K562 (cell line): Measurements from ENCODE around the gene MRPS15. TPM values are rescaled to one million over a fixed set of nuclear protein-coding genes. Genes with fewer than 3 reads are reported as not detected.

Source experiments
- ATAC-seq: fragments of 200-7000 bp; cut with Tn5 transposase; 3 replicates; pipeline ENCODE4 v1.9.1; 2020; ENCODE audit warnings: moderate library complexity
- BruUV-seq: library from RNA; stranded (reverse); fragments of 400-500 nt; replicated peaks from 2 replicates; lab custom pipeline; 2021; lab: Mats Ljungman, UMichigan
- CTCF ChIA-PET: fragments of 300-600 bp; formaldehyde crosslinking; extraction: SDS; loops from one replicate; lab custom pipeline; 2021; ENCODE audit warnings: low intra/inter-chr PET ratio; lab: Yijun Ruan, JAX
- POLR2A ChIA-PET: fragments of 300-600, 350-650 bp; sonication (Branson Sonifier 250); formaldehyde crosslinking; extraction: SDS; loops from one replicate; lab custom pipeline; 2021; ENCODE audit warnings: antibody characterized with exemption, inconsistent platforms; lab: Yijun Ruan, JAX
- DNase-seq, 4 experiments: peaks; one replicate each; pipeline versions ENCODE4 v3.0.0 to v3.0.0-alpha.2; 2011 to 2018; ENCODE audit warnings: low spot score in 3 of 4, mixed read lengths in 3 of 4; ENCODE audit errors: extremely low read depth in 1 of 4
- FAIRE-seq: peaks from 2 replicates; lab custom pipeline; 2011; peaks lifted over from hg19 to GRCh38; lab: Jason Lieb, UNC
- H2AFZ ChIP-seq: 2 replicates; pipeline ENCODE4 v1.6.0; 2011; ENCODE audit warnings: low read depth, low read length, control low read depth, inconsistent platforms
- H3K27ac ChIP-seq: fragments of 200-600 bp; 3 replicates; pipeline ENCODE4 v1.8.0; 2011; ENCODE audit warnings: low read depth, mild to moderate bottlenecking, control low read depth, inconsistent platforms, low read length, moderate library complexity, mixed read lengths; ENCODE audit errors: extremely low read depth
- H3K27me3 ChIP-seq, 2 experiments: fragments of 300-600 bp in 1 of 2; 2 replicates in 1 of 2; 3 replicates in 1 of 2; pipeline versions ENCODE4 v1.6.0 to v1.8.0; 2011; ENCODE audit warnings: inconsistent platforms in 2 of 2, low read length in 2 of 2, mild to moderate bottlenecking in 1 of 2, mixed read lengths in 1 of 2, moderate library complexity in 1 of 2; ENCODE audit not compliant: control insufficient read depth in 2 of 2, insufficient read depth in 2 of 2
- H3K36me3 ChIP-seq: fragments of 300-600 bp; 3 replicates; pipeline ENCODE4 v1.8.0; 2011; ENCODE audit warnings: mild to moderate bottlenecking, low read length, inconsistent platforms; ENCODE audit not compliant: control insufficient read depth, insufficient read depth
- H3K4me1 ChIP-seq, 2 experiments: fragments of 200-600 bp in 1 of 2; replicated peaks in 1 of 2; 2 replicates in 1 of 2; 3 replicates in 1 of 2; pipeline versions ENCODE4 v1.5.1 to v1.8.0; 2011; ENCODE audit warnings: inconsistent platforms in 2 of 2, low read length in 2 of 2, mild to moderate bottlenecking in 1 of 2, mixed read lengths in 1 of 2, moderate library complexity in 1 of 2; ENCODE audit not compliant: control insufficient read depth in 2 of 2, insufficient read depth in 2 of 2
- H3K4me2 ChIP-seq: 2 replicates; pipeline ENCODE4 v1.6.1; 2011; ENCODE audit warnings: low read length, control low read depth, inconsistent platforms, mixed read lengths; ENCODE audit not compliant: insufficient read depth
- H3K4me3 ChIP-seq: fragments of 200-600 bp; sonication (generic), shearing (Covaris generic); 2 replicates; pipeline ENCODE4 v1.5.1; 2016; ENCODE audit warnings: control low read depth, inconsistent platforms
- H3K79me2 ChIP-seq: fragments of 200-600 bp; 3 replicates; pipeline ENCODE4 v1.8.0; 2011; ENCODE audit warnings: low read length, inconsistent platforms; ENCODE audit not compliant: control insufficient read depth, insufficient read depth
- H3K9ac ChIP-seq, 2 experiments: 2 replicates each; pipeline versions ENCODE4 v1.6.0 to v1.6.1; 2011; ENCODE audit warnings: low read depth in 2 of 2, low read length in 2 of 2, control low read depth in 1 of 2, inconsistent platforms in 1 of 2, mild to moderate bottlenecking in 1 of 2, mixed read lengths in 1 of 2; ENCODE audit not compliant: insufficient read depth in 1 of 2
- H3K9me1 ChIP-seq: one replicate; pipeline ENCODE4 v1.6.0; 2011; ENCODE audit warnings: inconsistent platforms, mild to moderate bottlenecking, low read length, moderate library complexity; ENCODE audit not compliant: control insufficient read depth, insufficient read depth
- H3K9me3 ChIP-seq: replicated peaks from 2 replicates; pipeline ENCODE4 v1.5.1; 2011; ENCODE audit warnings: low read depth, low read length, inconsistent platforms; ENCODE audit not compliant: control insufficient read depth, insufficient read depth
- H4K20me1 ChIP-seq: replicated peaks from 2 replicates; pipeline ENCODE4 v1.6.1; 2011; ENCODE audit warnings: low read length, inconsistent platforms, mixed read lengths; ENCODE audit not compliant: control insufficient read depth, insufficient read depth
- ADNP ChIP-seq: fragments of 200-800 bp; sonication (Bioruptor generic); IDR thresholded peaks from 2 replicates; pipeline ENCODE4 v1.6.1; 2016; ENCODE audit warnings: missing genetic modification characterization, missing compliant biosample characterization
- BRD9 ChIP-seq: fragments of 450-650 bp; IDR thresholded peaks from 2 replicates; pipeline ENCODE4 v1.6.1; 2018; ENCODE audit warnings: low read depth; ENCODE audit not compliant: partially characterized antibody
- FOXK2 ChIP-seq, 2 experiments: fragments of 450-650 bp; IDR thresholded peaks in 1 of 2; conservative IDR thresholded peaks in 1 of 2; 2 replicates each; pipeline ENCODE4 v1.6.1; 2016; ENCODE audit warnings: low read depth in 2 of 2, mild to moderate bottlenecking in 1 of 2
- HDAC3 ChIP-seq: fragments of 450-650 bp; IDR thresholded peaks from 2 replicates; pipeline ENCODE4 v1.6.1; 2018; ENCODE audit warnings: borderline replicate concordance, mild to moderate bottlenecking, moderate library complexity; ENCODE audit not compliant: partially characterized antibody
- HDGF ChIP-seq: fragments of 450-650 bp; IDR thresholded peaks from 2 replicates; pipeline ENCODE4 v1.6.1; 2016
- HNRNPLL ChIP-seq: fragments of 200-400 bp; formaldehyde crosslinking; IDR thresholded peaks from 2 replicates; pipeline ENCODE4 v1.6.1; 2017; ENCODE audit warnings: low read length, low read depth, mild to moderate bottlenecking; ENCODE audit not compliant: poor library complexity, severe bottlenecking
- NFIC ChIP-seq: fragments of 450-650 bp; IDR thresholded peaks from 2 replicates; pipeline ENCODE4 v1.6.1; 2017; ENCODE audit warnings: mild to moderate bottlenecking, inconsistent platforms
- ZC3H8 ChIP-seq: fragments of 450-650 bp; IDR thresholded peaks from 2 replicates; pipeline ENCODE4 v1.6.1; 2017
- ZNF134 ChIP-seq: fragments of 250-450 bp; sonication (Bioruptor Pico); conservative IDR thresholded peaks from 2 replicates; pipeline ENCODE4 v1.4.0; 2020
- ZNF239 ChIP-seq: fragments of 250-450 bp; sonication (Bioruptor Pico); IDR thresholded peaks from 2 replicates; pipeline ENCODE4 v1.4.0; 2020; ENCODE audit warnings: mild to moderate bottlenecking
- ZNF384 ChIP-seq: IDR thresholded peaks from 2 replicates; pipeline ENCODE4 v1.6.1; 2012; ENCODE audit warnings: low read depth, low read length, improper control_type of control experiment
- ZNF717 ChIP-seq: fragments of 250-450 bp; sonication (Bioruptor Pico); IDR thresholded peaks from 2 replicates; pipeline ENCODE4 v1.5.0; 2021
- WGBS: fragments of 100-300 bp; shearing (Covaris generic); methylation state at CpG from one replicate; pipeline ENCODE4 v1.1.6; 2016; ENCODE audit warnings: low coverage, mixed read lengths; ENCODE audit not compliant: insufficient coverage; ENCODE audit errors: missing lambda C conversion rate; 5-methylcytosine and 5-hydroxymethylcytosine counted together
- in situ Hi-C: fragments of 300-500 bp; cut with MboI; formaldehyde crosslinking; loops from 4 replicates; pipeline ENCODE4 v1.15.0; 2018; ENCODE audit warnings: inconsistent platforms, mixed read lengths
- intact Hi-C: fragments of 100-400 bp; cut with micrococcal nuclease; formaldehyde crosslinking; loops from 2 replicates; pipeline ENCODE4 v1.14.2; 2022
- polyA plus RNA-seq, 8 experiments: library from polyadenylated mRNA; depleted of rRNA in 4 of 8; stranded (reverse) in 5 of 8; unstranded in 3 of 8; fragments of >200 nt; fragmentation: Nextera tagmentation in 2 of 8; fragmentation: Illumina TruSeq in 1 of 8; extraction: Ambion mirVana in 2 of 8; extraction: Trizol in 1 of 8; gene quantifications; 2 replicates each; pipeline versions ENCODE4 v1.2.1 to v1.2.3, GENCODE V29; 2011 to 2014; ENCODE audit warnings: inconsistent platforms in 1 of 8, missing spikeins in 1 of 8
- total RNA-seq, 7 experiments: library from RNA; depleted of rRNA in 6 of 7; stranded (reverse); fragments of >200 nt in 6 of 7; fragmentation: Illumina TruSeq in 2 of 7; extraction: Trizol in 2 of 7; gene quantifications; 2 replicates each; pipeline versions ENCODE4 v1.2.1 to v1.2.3, GENCODE V29; 2011 to 2021; ENCODE audit warnings: low replicate concordance in 1 of 7
- TF ChIP-seq, protein P1 (sequence below): sonication (generic); formaldehyde crosslinking; IDR thresholded peaks from 2 replicates; pipeline ENCODE4 v1.8.0; 2022; ENCODE audit warnings: mild to moderate bottlenecking, missing genetic modification reagents
- TF ChIP-seq, protein P2 (sequence below): sonication (generic); formaldehyde crosslinking; IDR thresholded peaks from 2 replicates; pipeline ENCODE4 v1.8.0; 2022; ENCODE audit warnings: mild to moderate bottlenecking, low read depth, missing genetic modification reagents
- TF ChIP-seq, protein P3 (sequence below): fragments of 250-450 bp; sonication (Bioruptor Pico); IDR thresholded peaks from 2 replicates; pipeline ENCODE4 v1.4.0; 2020; ENCODE audit warnings: mild to moderate bottlenecking, moderate library complexity, borderline replicate concordance
- TF ChIP-seq, protein P4 (sequence below): fragments of 450-650 bp; IDR thresholded peaks from 2 replicates; pipeline ENCODE4 v1.6.1; 2018; ENCODE audit warnings: mild to moderate bottlenecking, low read depth; ENCODE audit not compliant: partially characterized antibody

The MRPS15 gene
- total and polyA plus RNA-seq, 9 of the 15 experiments (the other 6 are each of a cell fraction or from before 2014, with no cell fraction given), result 62.9 to 286 (median 149) TPM

DNA sequence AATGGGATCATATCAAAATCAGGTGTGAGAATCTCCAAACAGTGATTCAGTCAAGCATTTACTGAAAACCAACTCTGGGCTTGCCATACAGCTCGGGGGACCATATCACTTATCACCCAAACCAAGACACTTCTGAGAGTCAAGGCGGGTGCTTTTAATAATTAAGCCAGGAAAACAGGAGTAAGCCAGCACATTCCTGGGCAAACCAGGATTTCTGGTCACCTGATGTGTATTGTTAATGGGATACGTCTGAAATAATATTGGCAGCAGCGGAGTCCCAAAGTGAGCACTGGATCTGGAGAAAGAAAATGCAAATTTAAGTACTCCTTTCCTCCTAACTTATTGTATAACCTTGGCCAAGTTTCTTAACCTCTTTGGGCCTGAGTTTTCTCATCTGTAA is 31.6 kb downstream of the MRPS15 start:
- no peaks in the 10 kb centered on the region for H3K9me3 ChIP-seq
- H3K9me1 ChIP-seq, result no peaks in the 10 kb centered on the region
- no peak for FAIRE-seq
- no peaks in the 10 kb centered on the region for H4K20me1 ChIP-seq
- POLR2A ChIA-PET, result interaction anchor here (0.9 to 1.3 kb wide), 2 partner anchors 13 kb away, joined by 3 to 4 read pairs; no protein-coding TSS in a partner anchor
- no peak overlapping the region for H3K27ac ChIP-seq
- no peak overlapping the region for H3K4me2 ChIP-seq
- WGBS, result 13% methylated on average over 4 of the region's 4 CpGs
- intact Hi-C loops (no loop called here), in situ Hi-C loops (no loop called here)
- no peaks in the 10 kb centered on the region for H3K36me3 ChIP-seq
- H3K9ac ChIP-seq, result no peak overlapping the region
- no peak for DNase-seq
- no peak overlapping the region for H2AFZ ChIP-seq
- H3K79me2 ChIP-seq, result no peaks in the 10 kb centered on the region
- CTCF ChIA-PET, result no interaction called here
- H3K27me3 ChIP-seq, result peaks cover 7 to 17% of the 10 kb centered on the region in 2 experiments; a peak in 4 of 5 replicates
- ATAC-seq, result no peak
- H3K4me1 ChIP-seq, result no peaks in the 10 kb centered on the region
- H3K4me3 ChIP-seq, result no peak overlapping the region
- BruUV-seq, result no TSS peak
- TF ChIP-seq ZNF384 (no peak), HNRNPLL (no peak), ZNF717 (no peak), HDAC3 (no peak), NFIC (no peak), HDGF (no peak), ADNP (tag) (no peak), BRD9 (no peak), FOXK2 (conservative IDR thresholded peaks at IDR 0.05 in 1 of 2, IDR thresholded peaks at IDR 0.05 in 1 of 2; ENCODE audit: low read depth in 2 of 2) (no peak), ZNF239 (CRISPR knock-in tag) (no peak), ZNF134 (CRISPR knock-in tag) (no peak), ZC3H8 (no peak)
- TF ChIP-seq, protein P1, sequence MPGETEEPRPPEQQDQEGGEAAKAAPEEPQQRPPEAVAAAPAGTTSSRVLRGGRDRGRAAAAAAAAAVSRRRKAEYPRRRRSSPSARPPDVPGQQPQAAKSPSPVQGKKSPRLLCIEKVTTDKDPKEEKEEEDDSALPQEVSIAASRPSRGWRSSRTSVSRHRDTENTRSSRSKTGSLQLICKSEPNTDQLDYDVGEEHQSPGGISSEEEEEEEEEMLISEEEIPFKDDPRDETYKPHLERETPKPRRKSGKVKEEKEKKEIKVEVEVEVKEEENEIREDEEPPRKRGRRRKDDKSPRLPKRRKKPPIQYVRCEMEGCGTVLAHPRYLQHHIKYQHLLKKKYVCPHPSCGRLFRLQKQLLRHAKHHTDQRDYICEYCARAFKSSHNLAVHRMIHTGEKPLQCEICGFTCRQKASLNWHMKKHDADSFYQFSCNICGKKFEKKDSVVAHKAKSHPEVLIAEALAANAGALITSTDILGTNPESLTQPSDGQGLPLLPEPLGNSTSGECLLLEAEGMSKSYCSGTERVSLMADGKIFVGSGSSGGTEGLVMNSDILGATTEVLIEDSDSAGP (CRISPR knock-in tag), result no peak
- TF ChIP-seq, protein P2, sequence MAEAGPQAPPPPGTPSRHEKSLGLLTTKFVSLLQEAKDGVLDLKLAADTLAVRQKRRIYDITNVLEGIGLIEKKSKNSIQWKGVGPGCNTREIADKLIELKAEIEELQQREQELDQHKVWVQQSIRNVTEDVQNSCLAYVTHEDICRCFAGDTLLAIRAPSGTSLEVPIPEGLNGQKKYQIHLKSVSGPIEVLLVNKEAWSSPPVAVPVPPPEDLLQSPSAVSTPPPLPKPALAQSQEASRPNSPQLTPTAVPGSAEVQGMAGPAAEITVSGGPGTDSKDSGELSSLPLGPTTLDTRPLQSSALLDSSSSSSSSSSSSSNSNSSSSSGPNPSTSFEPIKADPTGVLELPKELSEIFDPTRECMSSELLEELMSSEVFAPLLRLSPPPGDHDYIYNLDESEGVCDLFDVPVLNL (CRISPR knock-in tag), result no peak
- TF ChIP-seq, protein P3, sequence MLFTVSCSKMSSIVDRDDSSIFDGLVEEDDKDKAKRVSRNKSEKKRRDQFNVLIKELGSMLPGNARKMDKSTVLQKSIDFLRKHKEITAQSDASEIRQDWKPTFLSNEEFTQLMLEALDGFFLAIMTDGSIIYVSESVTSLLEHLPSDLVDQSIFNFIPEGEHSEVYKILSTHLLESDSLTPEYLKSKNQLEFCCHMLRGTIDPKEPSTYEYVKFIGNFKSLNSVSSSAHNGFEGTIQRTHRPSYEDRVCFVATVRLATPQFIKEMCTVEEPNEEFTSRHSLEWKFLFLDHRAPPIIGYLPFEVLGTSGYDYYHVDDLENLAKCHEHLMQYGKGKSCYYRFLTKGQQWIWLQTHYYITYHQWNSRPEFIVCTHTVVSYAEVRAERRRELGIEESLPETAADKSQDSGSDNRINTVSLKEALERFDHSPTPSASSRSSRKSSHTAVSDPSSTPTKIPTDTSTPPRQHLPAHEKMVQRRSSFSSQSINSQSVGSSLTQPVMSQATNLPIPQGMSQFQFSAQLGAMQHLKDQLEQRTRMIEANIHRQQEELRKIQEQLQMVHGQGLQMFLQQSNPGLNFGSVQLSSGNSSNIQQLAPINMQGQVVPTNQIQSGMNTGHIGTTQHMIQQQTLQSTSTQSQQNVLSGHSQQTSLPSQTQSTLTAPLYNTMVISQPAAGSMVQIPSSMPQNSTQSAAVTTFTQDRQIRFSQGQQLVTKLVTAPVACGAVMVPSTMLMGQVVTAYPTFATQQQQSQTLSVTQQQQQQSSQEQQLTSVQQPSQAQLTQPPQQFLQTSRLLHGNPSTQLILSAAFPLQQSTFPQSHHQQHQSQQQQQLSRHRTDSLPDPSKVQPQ (CRISPR knock-in tag), result no peak
- TF ChIP-seq, protein P4, sequence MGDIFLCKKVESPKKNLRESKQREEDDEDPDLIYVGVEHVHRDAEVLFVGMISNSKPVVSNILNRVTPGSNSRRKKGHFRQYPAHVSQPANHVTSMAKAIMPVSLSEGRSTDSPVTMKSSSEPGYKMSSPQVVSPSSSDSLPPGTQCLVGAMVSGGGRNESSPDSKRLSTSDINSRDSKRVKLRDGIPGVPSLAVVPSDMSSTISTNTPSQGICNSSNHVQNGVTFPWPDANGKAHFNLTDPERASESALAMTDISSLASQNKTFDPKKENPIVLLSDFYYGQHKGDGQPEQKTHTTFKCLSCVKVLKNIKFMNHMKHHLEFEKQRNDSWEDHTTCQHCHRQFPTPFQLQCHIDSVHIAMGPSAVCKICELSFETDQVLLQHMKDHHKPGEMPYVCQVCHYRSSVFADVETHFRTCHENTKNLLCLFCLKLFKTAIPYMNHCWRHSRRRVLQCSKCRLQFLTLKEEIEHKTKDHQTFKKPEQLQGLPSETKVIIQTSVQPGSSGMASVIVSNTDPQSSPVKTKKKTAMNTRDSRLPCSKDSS, result no peak
